Fibroblast of skin of back (primary cell): ENCODE data around the gene ECM1.

Source experiments
- DNase-seq: peaks from one replicate; pipeline ENCODE4 v3.0.0-alpha.2; 2013

Gene ECM1

GRCh38 chr1:150558761-150559655 lies 51.1 kb downstream of the ECM1 start:
- no peak for DNase-seq

GRCh38 chr1:150559656-150560010 lies 51.7 kb downstream of the ECM1 start:
- no peak for DNase-seq

GRCh38 chr1:150560011-150560438 lies 52.1 kb downstream of the ECM1 start:
- DNase-seq: peak; percentile 62

GRCh38 chr1:150560576-150561253 lies 52.8 kb downstream of the ECM1 start:
- no peak for DNase-seq

GRCh38 chr1:150561254-150561973 lies 53.5 kb downstream of the ECM1 start:
- peak; percentile 99 for DNase-seq

- DNase-seq: peak; percentile 93
Observed at GRCh38 chr1:150561974-150562445, 54.1 kb downstream of the ECM1 start.

- no peak for DNase-seq
Observed at GRCh38 chr1:150562446-150563339, 54.8 kb downstream of the ECM1 start.
